ENCODE data around the gene KANK3.

DNA sequence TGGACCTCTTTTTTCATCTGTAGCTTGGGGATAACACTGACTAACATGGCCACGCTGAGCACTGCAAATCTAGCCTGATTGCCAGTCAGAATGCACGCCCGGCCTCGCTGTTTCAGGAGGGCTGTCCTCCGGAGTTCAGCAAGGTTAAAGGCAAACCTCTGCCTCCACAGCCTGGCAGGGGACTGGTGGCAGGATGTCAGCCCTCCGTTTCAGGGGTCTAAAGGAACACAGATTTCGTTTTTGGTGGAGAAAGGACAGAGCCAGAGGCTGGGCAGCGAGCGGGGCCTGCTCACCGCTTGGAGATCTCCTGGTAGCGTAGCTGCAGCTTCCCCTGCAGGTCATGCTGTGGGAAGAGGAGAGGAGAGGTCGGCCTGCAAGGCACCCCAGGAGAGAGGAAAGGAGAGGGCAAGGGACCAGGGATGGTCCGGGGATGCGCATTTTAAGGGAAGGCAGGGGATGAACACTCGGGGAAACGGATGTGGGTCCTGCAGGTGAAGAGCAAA, 22.4 kb downstream of the KANK3 start:
- TF ChIP-seq NRF1 (conservative IDR thresholded peaks at IDR 0.05; ENCODE audit: low read depth, low read length) (no peak), POLR2A (IDR thresholded peaks at IDR 0.05; ENCODE audit: low read depth, low read length) (no peak), NFIC (IDR thresholded peaks at IDR 0.05; ENCODE audit: low read depth, low read length) (no peak), ATF7 (IDR thresholded peaks at IDR 0.05; ENCODE audit: low read depth) (no peak), POLR2AphosphoS5 (IDR thresholded peaks at IDR 0.05; ENCODE audit: low read length) (no peak), BRCA1 (IDR thresholded peaks at IDR 0.05; ENCODE audit: low read depth, low read length) (no peak)
- TF ChIP-seq, protein P1, sequence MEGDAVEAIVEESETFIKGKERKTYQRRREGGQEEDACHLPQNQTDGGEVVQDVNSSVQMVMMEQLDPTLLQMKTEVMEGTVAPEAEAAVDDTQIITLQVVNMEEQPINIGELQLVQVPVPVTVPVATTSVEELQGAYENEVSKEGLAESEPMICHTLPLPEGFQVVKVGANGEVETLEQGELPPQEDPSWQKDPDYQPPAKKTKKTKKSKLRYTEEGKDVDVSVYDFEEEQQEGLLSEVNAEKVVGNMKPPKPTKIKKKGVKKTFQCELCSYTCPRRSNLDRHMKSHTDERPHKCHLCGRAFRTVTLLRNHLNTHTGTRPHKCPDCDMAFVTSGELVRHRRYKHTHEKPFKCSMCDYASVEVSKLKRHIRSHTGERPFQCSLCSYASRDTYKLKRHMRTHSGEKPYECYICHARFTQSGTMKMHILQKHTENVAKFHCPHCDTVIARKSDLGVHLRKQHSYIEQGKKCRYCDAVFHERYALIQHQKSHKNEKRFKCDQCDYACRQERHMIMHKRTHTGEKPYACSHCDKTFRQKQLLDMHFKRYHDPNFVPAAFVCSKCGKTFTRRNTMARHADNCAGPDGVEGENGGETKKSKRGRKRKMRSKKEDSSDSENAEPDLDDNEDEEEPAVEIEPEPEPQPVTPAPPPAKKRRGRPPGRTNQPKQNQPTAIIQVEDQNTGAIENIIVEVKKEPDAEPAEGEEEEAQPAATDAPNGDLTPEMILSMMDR (IDR thresholded peaks at IDR 0.05 in 2 of 3, conservative IDR thresholded peaks at IDR 0.05 in 1 of 3; ENCODE audit: control insufficient read depth in 2 of 3, extremely low read depth in 1 of 3, insufficient read depth in 1 of 3, low read depth in 3 of 3, low read length in 3 of 3), result peak in 1 of 3 experiments; percentile 11; a peak in 1 of 6 replicates

Measured in GM12878 (cell line).